GM19238 (cell line): ENCODE measurements around the gene GALK2.

ENCODE experiments used
- DNase-seq: peaks from one replicate; pipeline ENCODE4 v3.0.0; 2011; ENCODE audit warnings: low spot score; ENCODE audit not compliant: insufficient read length

The GALK2 gene

DNA sequence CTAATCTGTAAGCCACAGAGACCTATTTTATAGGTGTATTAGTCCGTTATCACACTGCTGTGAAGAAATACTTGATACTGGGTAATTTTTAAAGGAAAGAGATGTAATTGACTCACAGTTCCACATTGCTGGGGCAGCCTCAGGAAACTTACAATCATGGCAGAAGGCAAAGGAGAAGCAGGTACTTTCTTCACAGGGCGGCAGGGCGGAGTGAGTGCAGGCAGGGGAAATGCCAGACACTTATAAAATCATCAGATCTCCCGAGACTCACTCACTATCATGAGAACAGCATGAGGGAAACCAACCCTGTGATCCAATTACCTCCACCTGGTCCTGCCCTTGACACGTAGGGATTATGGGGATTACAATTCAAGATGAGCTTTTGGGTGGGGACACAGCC, 108.7 kb downstream of the GALK2 start:
- no peak for DNase-seq

- no peak for DNase-seq
Measured at GRCh38 chr15:49279521-49280456, 109.7 kb downstream of the GALK2 start.

- DNase-seq, result no peak
Measured at GRCh38 chr15:49282366-49282765, 112.3 kb downstream of the GALK2 start.

DNA sequence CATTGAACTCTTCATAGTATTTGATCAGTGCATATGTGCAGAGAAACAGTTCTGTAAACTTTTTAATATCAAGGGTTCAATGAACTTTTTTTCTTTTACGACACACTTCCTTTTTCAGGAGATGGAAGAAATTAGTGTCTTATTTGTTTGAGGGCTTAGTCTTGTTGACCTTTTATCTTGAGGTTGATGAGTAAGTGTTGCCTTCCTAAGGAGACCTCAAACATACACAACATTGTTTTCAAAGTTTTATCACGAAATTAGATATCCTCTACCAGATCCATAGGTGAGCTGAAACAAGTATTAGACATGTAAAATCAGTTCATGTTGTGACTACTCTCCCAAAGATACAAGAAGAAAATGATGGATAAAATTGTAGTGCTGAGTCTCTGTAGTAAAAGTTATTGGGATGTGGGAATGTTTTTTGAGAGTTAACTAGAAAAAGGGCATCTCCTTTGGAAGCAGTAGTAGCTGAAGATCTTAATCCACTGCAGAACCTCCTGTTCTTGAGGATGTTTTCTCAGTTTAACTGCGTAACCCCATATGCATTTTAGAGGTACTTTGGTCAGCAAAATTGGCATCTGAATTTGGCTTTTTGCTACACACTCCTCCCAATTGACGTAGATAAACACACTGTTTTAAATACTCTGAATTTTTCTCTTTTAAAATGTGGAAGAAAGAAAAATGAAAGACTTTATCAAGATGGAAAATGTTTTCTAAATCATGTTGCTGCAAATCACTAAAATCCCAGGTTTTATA, 116.8 kb downstream of the GALK2 start:
- no peak for DNase-seq

GRCh38 chr15:49287481-49287880, 117.4 kb downstream of the GALK2 start:
- DNase-seq, result no peak

- no peak for DNase-seq
Measured at GRCh38 chr15:49288391-49288790, 118.3 kb downstream of the GALK2 start.

GRCh38 chr15:49290191-49290590, 120.1 kb downstream of the GALK2 start:
- no peak for DNase-seq

GRCh38 chr15:49293941-49294340, 123.9 kb downstream of the GALK2 start:
- no peak for DNase-seq

DNA sequence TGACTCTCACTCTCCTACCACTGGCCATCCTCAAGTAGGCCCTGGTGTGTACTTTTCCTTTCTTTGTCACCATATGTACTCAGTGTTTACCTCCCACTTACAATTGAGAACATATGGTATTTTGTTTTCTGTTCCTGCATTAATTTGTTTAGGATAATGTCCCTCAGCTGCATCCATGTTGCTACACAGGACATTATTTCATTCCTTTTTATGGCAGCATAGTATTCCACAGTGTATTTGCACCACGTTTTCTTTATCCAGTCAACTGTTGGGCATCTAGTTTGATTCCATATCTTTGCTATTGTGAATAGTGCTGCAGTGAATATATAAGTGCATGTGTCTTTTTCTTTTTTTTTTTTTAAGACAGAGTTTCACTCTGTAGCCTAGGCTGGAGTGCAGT, 126.2 kb downstream of the GALK2 start:
- no peak for DNase-seq

DNA sequence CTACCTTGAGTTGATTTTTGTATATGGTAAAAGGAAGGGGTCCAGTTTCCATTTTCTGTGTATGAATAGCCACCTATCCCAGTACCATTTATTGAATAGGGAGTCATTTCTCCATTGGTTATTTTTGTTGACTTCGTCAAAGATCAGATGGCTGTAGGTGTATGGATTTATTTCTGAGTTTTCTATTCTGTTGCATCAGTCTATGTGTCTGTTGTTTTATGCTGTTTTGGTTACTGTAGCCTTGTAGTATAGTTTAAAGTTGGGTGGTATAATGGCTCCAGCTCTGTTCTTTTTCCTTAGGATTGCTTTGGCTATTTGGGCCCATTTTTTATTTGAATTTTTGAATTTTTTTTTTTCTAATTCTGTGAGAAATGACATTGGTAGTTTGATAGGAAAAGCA, 127.5 kb downstream of the GALK2 start:
- DNase-seq, result no peak

GRCh38 chr15:49300856-49301255, 130.8 kb downstream of the GALK2 start:
- DNase-seq, result no peak

- DNase-seq, result no peak
Measured at GRCh38 chr15:49301562-49301961, 131.5 kb downstream of the GALK2 start.

- DNase-seq, result no peak
Measured at GRCh38 chr15:49303003-49303402, 133.0 kb downstream of the GALK2 start.

DNA sequence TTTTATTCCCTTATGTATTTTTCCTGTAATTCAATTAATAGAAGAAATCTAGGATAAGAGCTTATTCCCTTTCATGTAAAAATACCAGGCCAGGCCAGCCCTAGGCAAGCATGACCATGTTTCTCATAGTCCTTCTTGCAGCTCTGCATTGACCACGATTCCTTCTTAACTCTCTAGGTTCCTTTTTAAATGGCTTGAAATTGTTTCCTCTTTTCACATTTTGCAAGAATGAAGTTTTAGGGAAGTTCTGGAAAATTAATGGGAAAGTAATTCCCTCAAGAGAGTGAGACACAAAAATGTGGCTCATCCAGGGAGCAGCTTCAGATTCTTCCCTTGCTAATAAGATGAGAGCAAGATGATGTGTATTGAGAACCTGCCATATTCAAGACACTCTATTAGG, 136.5 kb downstream of the GALK2 start:
- DNase-seq, result no peak

DNA sequence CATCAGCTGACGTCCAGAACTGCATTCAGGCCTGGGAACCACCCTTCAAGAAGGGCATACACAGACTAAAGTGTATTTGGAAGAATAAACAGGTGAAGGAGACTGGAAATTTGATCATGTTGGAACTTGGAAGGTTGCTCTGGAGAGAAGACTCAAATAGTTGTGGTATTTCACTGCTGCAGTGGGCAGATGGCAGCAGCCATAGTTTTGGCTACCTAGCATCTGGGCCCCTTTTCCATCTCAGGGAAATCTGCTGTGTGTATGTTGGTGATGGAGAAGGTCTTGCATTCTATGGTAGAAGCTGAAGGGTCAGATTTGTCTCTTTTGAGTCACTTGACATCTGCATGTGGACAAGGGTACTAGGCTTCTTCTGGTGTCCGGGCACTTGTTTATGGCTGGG, 138.6 kb downstream of the GALK2 start:
- DNase-seq, result no peak

DNA sequence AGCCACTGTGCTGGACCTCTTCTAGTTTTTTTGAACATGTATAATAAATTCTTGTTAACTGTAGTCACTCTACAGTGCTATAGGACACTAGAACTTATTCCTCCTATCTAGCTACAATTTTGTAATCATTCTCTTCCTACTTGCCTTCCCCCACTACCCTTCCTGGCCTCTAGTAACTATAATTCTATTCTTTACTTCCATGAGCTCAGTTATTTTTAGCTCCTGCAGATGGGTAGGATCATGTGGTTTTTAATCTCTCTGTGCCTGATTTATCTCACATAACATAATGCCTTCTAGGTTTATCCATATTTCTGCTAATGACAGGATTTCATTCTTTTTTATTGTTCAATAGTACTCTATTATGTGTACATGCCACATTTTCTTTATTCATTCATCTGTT, 139.8 kb downstream of the GALK2 start:
- DNase-seq, result no peak

DNA sequence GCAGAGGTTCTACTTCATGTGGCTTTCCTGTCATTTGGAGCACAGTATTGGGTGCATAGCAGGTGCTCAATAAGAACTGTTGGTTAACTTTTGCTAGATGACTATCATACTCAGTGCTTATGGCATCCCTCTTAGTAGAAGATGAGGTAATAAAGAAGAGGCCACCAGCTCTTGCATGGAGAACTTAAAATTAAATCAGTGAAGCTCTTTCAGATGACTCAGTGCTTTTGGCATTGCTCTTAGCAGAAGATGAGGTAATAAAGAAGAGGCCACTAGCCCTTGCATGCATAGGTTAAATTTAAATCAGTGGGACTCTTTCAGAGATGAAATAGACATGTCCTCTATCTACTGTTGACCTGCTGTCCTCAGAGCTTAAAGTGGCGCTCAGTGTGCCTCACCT, 143.6 kb downstream of the GALK2 start:
- DNase-seq, result no peak

DNA sequence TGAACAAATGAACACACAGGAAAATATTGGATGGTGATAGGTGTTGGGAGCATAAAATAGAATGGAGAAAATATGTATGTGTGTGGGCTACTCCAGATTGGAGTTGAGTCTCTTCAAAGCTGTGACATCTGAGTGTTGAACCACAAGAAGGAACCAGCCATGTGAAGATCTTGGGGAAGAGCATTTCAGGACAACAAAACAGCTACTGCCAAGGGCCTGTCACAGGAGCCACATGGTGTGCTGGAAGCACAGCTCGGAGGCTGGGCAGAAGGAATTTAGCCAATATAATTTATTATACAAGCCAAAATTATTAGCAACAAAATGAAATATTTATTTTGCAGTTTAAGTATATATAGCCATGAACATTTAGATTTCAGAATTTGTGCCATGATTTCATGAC, 144.7 kb downstream of the GALK2 start:
- no peak for DNase-seq

DNA sequence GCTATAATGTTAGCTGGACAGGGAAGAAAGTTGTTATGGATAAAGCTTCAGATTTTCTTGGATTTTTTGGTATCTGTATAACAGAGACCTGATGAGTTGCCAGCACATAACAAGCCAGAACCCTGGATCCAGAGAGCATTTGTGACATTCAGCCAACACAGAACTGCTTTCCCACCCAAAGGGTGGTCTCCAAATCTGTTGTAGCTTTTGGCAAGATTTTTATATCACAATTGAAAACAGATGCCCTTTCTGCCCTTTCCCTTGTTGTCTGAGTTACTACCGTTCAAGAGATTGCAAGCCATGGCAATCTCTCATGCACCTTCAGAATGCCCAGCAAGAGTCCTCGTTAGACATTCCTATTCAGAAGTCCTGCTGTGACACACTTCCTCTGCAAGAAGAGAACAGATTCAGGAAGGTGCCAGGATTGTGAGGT, 145.4 kb downstream of the GALK2 start:
- DNase-seq, result no peak

GRCh38 chr15:49320351-49320750, 150.3 kb downstream of the GALK2 start:
- no peak for DNase-seq

- no peak for DNase-seq
Measured at GRCh38 chr15:49323207-49323606, 153.2 kb downstream of the GALK2 start.

- DNase-seq, result no peak
Measured at GRCh38 chr15:49327927-49328326, 157.9 kb downstream of the GALK2 start.

DNA sequence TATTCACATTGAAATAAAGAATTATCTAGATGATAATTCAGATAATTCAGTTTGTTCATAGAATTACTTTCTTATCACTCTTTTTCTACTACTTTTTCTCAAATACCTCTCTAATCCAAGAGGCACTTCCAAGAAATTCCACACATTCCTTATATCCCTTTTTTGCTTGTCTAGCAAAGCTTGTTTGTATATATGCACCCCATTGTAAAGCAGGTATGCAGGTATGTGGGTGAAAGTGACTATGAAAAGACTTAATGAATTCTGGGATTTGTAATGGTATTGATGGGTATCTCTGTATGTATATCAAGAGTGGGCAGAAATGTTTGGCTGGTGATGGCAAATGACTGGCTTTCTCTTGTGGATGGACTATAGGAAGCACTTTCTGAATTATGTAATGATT, 158.9 kb downstream of the GALK2 start:
- DNase-seq, result no peak
